GM12873 (cell line): ENCODE measurements around the gene EHMT1.

Source experiments
- TF ChIP-seq, protein P1 (sequence below): IDR thresholded peaks from 2 replicates; pipeline ENCODE4 v1.5.1; 2012; ENCODE audit warnings: low read depth, mild to moderate bottlenecking, moderate library complexity, low read length, control low read depth; ENCODE audit not compliant: insufficient read depth; ENCODE audit errors: missing control alignments

Gene EHMT1

DNA sequence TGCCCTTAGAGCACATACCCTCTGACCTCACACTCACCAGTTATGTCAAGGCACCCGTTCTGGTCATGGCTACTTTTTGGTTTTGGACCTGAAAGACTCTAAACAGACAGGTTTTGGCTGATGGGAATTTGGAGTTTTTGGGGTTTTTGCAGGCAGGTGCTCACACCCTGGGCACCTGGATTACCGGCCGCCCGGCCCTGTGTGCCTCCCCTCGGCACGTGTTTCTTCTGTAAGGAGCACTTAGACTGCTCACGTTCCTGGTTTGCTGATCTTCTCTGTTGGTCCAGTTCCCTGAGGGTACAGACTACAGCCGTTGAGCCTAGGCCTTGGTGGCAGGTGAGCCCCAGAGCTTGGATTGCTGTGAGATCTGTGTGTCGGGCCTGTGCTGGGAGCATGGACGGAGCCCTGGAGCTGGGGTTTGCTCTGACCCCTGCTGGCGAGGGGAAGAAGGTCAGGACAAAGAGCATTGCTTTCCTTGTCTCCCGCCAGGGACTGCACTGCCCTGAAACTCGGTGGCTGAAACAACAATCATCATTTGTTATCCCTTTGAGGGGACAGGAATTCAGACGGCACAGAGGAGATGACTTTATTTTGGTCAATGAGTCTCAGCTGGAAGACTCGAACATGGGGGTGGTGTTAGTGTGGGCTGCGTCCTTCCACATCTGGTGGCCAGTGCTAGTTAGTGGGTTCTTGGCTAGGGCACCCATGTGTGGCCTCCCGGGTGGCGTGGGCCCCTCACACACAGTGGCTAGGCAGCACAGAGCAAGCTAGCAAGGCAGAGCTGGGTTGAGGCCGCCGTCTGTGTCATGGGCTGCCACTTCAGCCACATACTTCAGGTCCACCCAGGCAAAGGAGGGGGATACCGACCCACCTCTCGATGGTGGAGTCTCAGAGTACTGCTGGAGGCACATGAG is 76.4 kb downstream of the EHMT1 start:
- TF ChIP-seq, protein P1, sequence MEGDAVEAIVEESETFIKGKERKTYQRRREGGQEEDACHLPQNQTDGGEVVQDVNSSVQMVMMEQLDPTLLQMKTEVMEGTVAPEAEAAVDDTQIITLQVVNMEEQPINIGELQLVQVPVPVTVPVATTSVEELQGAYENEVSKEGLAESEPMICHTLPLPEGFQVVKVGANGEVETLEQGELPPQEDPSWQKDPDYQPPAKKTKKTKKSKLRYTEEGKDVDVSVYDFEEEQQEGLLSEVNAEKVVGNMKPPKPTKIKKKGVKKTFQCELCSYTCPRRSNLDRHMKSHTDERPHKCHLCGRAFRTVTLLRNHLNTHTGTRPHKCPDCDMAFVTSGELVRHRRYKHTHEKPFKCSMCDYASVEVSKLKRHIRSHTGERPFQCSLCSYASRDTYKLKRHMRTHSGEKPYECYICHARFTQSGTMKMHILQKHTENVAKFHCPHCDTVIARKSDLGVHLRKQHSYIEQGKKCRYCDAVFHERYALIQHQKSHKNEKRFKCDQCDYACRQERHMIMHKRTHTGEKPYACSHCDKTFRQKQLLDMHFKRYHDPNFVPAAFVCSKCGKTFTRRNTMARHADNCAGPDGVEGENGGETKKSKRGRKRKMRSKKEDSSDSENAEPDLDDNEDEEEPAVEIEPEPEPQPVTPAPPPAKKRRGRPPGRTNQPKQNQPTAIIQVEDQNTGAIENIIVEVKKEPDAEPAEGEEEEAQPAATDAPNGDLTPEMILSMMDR, result peak; percentile 85

DNA sequence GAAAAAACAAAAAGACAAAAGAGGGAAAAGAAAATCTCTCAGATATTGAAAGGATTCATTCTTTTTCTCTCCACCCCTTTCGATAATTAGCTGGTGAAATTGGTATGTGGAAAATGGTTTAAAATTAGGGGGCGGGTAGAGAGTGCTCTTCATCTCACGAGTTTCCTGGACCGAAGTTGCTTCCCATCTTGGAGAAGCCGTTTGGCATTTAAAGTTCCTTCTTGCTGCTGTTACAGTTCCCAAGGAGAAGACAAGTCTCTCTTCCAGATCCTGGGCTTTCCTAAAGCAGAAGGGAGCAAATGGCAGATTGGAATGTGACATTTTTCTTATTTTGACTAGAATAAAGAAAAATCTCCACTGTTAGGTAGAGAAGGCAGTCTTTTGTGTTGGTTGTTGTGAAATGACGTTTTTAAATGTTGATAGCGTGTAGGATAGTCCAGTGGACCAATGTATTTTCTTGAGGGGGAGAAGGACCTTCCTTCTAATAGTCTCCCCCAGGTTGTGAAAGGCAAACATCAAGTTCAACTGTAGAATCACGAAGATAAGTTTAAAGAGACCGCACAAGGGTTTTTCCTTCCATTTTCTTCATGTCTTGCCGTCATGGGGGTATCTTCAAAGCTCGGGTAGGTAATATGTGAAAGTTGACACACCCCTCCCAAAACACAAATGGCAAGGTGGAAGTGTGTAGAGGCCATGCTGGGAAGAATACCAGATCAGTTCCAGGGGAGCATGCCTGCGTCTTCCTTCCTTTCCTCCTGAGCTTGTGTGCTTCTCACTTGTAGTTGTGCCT is 77.5 kb downstream of the EHMT1 start:
- TF ChIP-seq, protein P1, result no peak

DNA sequence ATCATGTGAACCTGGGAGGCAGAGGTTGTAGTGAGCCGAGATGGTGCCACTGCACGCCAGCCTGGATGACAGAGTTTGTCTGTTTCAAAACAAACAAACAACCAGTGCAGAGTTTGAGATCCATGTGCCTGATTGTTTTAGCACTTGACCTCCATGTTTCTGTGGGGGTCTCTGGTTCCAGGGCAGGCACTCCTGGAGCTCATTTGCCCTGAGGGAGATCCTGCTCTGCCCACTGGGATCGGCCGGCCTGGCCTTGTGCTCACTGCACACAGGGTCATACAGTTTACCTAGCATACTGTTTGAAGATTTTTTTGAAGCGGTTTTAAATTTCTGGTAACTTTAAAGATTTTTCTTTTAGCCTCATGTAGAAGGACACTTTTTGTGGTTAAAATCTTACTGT is 78.4 kb downstream of the EHMT1 start:
- TF ChIP-seq, protein P1, result no peak

DNA sequence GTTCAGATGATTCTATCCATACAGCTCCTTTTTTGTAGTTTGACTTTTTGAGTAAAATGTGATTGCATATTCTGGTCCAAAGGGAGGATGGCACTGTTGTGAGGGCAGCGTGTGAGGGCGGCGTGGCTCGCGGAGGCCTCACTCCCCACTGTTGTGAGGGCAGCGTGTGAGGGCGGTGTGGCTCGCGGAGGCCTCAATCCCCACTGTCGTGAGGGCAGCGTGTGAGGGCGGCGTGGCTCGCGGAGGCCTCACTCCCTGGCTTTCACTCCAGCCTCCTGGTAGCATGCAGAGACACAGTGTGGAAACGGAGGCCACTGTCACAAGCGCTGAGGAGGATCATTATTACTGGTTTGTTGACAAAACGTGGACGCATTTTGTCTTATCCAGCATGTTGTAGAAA is 79.0 kb downstream of the EHMT1 start:
- TF ChIP-seq, protein P1, result no peak

DNA sequence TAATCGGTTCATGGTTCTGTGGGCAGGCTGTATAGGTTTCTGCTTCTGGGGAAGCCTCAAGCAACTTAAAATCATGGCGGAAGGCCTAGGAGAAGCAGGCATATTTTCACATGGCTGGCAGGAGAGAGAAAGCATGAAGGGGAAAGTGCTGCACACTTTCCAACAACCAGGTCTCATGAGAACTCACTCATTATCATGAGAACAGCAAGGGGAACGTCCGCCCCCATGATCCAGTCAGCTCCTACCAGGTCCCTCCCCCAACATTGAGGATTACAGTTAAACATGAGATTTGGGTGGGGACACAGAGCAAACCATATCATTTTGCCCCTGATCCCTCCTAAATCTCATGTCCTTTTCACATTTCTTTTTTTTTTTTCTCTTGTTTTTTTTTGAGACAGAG is 82.1 kb downstream of the EHMT1 start:
- TF ChIP-seq, protein P1, result no peak

DNA sequence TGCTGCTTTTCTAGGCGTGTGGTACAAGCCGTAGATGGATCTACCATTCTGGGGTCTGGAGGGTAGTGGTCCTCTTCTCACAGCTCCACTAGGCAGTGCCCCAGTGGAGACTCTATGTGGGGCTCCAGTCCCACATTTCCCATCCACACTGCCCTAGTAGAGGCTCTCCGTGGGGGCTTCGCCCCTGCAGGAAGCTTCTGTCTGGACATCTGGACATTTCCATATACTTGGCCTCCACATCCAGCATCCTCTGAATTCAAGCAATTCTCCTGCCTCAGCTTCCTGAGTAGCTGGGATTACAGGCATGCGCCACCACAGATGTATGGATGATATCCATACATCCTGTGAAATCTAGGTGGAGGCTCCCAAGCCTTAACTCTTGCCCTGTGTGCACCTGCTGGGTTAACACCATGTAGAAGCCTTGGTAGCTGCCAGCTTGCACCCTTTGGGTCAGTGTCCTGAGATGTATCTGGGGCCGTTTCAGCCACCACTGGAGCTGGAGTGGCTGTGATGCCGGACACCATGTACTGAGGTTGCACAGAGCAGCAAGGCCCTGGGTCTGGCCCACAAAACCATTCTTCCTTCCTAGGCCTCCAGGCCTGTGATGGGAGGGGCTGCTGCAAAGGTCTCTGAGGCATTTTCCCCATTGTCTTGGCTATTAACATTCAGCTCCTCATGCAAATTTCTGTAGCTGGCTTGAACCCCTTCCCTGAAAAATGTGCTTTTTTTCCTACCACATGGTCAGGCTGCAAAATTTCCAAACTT is 84.0 kb downstream of the EHMT1 start:
- TF ChIP-seq, protein P1, result no peak

DNA sequence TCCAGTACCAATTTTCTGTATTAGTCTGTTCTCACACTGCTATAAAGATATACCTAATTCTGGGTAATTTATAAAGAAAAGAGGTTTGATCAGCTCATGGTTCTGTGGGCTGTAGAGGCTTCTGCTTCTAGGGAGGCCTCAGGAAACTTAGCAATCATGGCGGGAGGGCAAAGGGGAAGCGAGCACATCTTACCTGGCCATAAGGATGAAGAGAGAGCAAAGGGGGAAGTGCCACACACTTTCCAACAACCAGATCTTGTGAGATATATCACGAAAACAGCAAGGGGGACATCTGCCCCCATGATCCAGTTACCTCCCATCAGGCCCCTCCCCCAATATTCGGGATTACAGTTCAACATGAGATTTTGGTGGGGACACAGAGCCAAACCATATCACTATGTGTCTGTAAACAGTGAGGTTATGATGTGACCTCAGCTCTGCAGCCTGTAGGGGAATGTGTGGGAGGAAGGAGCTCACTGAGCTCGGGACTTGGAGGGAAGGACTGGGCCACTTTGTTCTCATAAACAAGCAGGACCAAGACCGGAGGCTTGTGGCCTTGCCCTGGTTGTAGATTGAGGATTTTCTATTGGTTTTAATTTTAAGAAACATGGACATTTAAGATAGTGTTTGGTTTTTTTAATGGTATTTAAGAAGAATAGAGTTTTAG is 85.2 kb downstream of the EHMT1 start:
- TF ChIP-seq, protein P1, result no peak
